ENCODE results near the gene TUBB4B.

DNA sequence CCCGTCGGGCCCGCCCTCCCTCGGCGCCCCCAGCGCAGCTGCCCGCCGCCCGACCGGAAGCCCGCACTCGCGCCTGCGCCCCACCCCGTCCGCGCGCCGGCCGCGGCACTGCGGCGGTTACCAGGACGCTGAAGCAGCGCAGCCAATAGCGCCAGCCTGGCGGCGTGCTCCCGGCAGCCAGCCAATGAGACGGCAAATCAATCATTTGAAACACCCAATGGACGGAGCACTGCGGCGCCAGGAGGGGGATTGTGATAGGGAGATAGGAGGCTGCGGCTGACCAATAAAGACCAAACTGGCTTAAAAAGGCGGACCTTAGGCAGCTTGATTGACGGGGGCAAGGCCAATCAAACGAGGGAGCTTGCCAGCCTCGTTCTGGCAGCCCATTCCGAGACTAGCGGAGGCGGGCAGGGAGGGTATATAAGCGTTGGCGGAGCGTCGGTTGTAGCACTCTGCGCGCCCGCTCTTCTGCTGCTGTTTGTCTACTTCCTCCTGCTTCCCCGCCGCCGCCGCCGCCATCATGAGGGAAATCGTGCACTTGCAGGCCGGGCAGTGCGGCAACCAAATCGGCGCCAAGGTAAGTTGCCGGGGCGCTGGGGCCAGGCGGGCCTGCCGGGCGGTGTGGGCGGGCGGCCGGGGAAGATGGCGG, at the start of gene TUBB4B:
- TF ChIP-seq EZH2phosphoT487 (IDR thresholded peaks at IDR 0.05; ENCODE audit: insufficient read depth, low read depth) (no peak), EZH2 (IDR thresholded peaks at IDR 0.05; ENCODE audit: insufficient read depth, poor library complexity, severe bottlenecking) (no peak)
